B cell (primary cell): ENCODE results near the gene CA5A. TPM values are rescaled to one million over a fixed set of nuclear protein-coding genes. Genes with fewer than 3 reads are reported as not detected.
"Not testable (repeated sequence)": the region's sequence is repeated elsewhere in the genome, so short reads cannot be mapped to it uniquely, and the experiment has no call there.

Source experiments
- ATAC-seq: fragments of 200-7000 bp; cut with Tn5 transposase; one replicate; pipeline ENCODE4 v1.10.0; 2021; ENCODE audit warnings: low read depth, mild to moderate bottlenecking, moderate number of reproducible peaks, moderate library complexity
- CTCF ChIA-PET: fragments of 350-600 bp; sonication (Branson Sonifier 250); formaldehyde crosslinking; loops from one replicate; lab custom pipeline; 2021; ENCODE audit warnings: antibody characterized with exemption, inconsistent platforms; lab: Charles Lee
- POLR2A ChIA-PET: fragments of 350-600 bp; sonication (Branson Sonifier 250); formaldehyde crosslinking; loops from one replicate; lab custom pipeline; 2021; ENCODE audit warnings: antibody characterized with exemption; lab: Charles Lee
- DNase-seq: peaks from one replicate; pipeline ENCODE4 v3.0.0; 2013
- H2AFZ ChIP-seq: 2 replicates; pipeline ENCODE4 v1.6.1; 2012; ENCODE audit warnings: mild to moderate bottlenecking, low read depth, low read length; ENCODE audit not compliant: insufficient read depth, poor library complexity, severe bottlenecking
- H3K27ac ChIP-seq, 2 donors: 1 replicate in 1 of 2; 2 replicates in 1 of 2; pipeline ENCODE4 v1.5.1; 2012 to 2013; ENCODE audit warnings: low read length in 2 of 2, mild to moderate bottlenecking in 2 of 2, moderate library complexity in 1 of 2
- H3K27me3 ChIP-seq, 4 experiments: fragments of 200-600 bp in 1 of 4; sonication (generic) in 1 of 4; replicated peaks in 1 of 4; 1 replicate in 2 of 4; 2 replicates in 2 of 4; pipeline versions ENCODE4 v1.6.1 to v1.7.0; 2013 to 2016; ENCODE audit warnings: low read length in 3 of 4, mild to moderate bottlenecking in 2 of 4, mixed read lengths in 1 of 4, moderate library complexity in 1 of 4; ENCODE audit not compliant: insufficient read depth in 4 of 4, control insufficient read depth in 3 of 4; ENCODE audit errors: control extremely low read depth in 1 of 4
- H3K36me3 ChIP-seq, 2 experiments: replicated peaks in 1 of 2; 1 replicate in 1 of 2; 2 replicates in 1 of 2; pipeline versions ENCODE4 v1.6.1 to v1.7.1; 2013; ENCODE audit warnings: low read length in 1 of 2; ENCODE audit not compliant: insufficient read depth in 2 of 2, control insufficient read depth in 1 of 2; ENCODE audit errors: control extremely low read depth in 1 of 2, extremely low read depth in 1 of 2
- H3K4me1 ChIP-seq, 2 donors: fragments of 200-600 bp in 1 of 2; sonication (generic) in 1 of 2; 1 replicate in 1 of 2; 2 replicates in 1 of 2; pipeline versions ENCODE4 v1.5.1 to v1.6.1; 2013 to 2017; ENCODE audit warnings: low read length in 2 of 2; ENCODE audit not compliant: control insufficient read depth in 2 of 2, insufficient read depth in 2 of 2
- H3K4me2 ChIP-seq: replicated peaks from 2 replicates; pipeline ENCODE3; 2012; ENCODE audit warnings: mild to moderate bottlenecking, low read depth, low read length; ENCODE audit not compliant: poor library complexity, severe bottlenecking
- H3K4me3 ChIP-seq, 5 experiments: fragments of 200-600 bp in 1 of 5; sonication (generic) in 1 of 5; 1 replicate in 3 of 5; 2 replicates in 2 of 5; pipeline versions ENCODE4 v1.5.1 to v1.7.0; 2011 to 2016; ENCODE audit warnings: low read length in 4 of 5, mild to moderate bottlenecking in 4 of 5, low read depth in 2 of 5, control low read depth in 1 of 5, moderate library complexity in 1 of 5; ENCODE audit not compliant: insufficient read depth in 1 of 5; ENCODE audit errors: control extremely low read depth in 1 of 5, extremely low read depth in 1 of 5
- H3K79me2 ChIP-seq: fragments of 200-600 bp; sonication (generic); one replicate; pipeline ENCODE4 v1.6.0; 2016; ENCODE audit warnings: low read length; ENCODE audit not compliant: control insufficient read depth, insufficient read depth
- H3K9ac ChIP-seq: fragments of 200-600 bp; sonication (generic); 2 replicates; pipeline ENCODE4 v1.6.1; 2017; ENCODE audit warnings: mild to moderate bottlenecking, low read length, moderate library complexity
- H3K9me3 ChIP-seq, 3 donors: one replicate each; pipeline versions ENCODE4 v1.6.1 to v1.7.1; 2013; ENCODE audit warnings: low read length in 2 of 3; ENCODE audit not compliant: control insufficient read depth in 2 of 3, insufficient read depth in 1 of 3; ENCODE audit errors: control extremely low read depth in 1 of 3
- H4K20me1 ChIP-seq: 2 replicates; pipeline ENCODE4 v1.6.0; 2012; ENCODE audit warnings: mild to moderate bottlenecking, low read length; ENCODE audit not compliant: insufficient read depth, control insufficient read depth, poor library complexity, severe bottlenecking
- H3K27ac Mint-ChIP-seq: one replicate; pipeline ENCODE4 v1.8.0; 2021; ENCODE audit warnings: mixed read lengths
- H3K27me3 Mint-ChIP-seq: one replicate; pipeline ENCODE4 v1.8.0; 2021; ENCODE audit warnings: mixed read lengths
- H3K4me1 Mint-ChIP-seq: one replicate; pipeline ENCODE4 v1.8.0; 2021; ENCODE audit warnings: mixed read lengths
- H3K4me3 Mint-ChIP-seq: one replicate; pipeline ENCODE4 v1.8.0; 2021; ENCODE audit warnings: mixed read lengths
- H3K9me3 Mint-ChIP-seq: one replicate; pipeline ENCODE4 v1.8.0; 2022; ENCODE audit warnings: mixed read lengths; ENCODE audit not compliant: insufficient read depth
- EZH2 ChIP-seq: IDR thresholded peaks from 2 replicates; pipeline ENCODE4 v1.6.1; 2012; ENCODE audit warnings: borderline replicate concordance, low read depth, mild to moderate bottlenecking, moderate library complexity, low read length; ENCODE audit not compliant: insufficient read depth, poor library complexity, severe bottlenecking
- WGBS: methylation state at CpG from one replicate; pipeline ENCODE4 v1.1.5; 2013; ENCODE audit warnings: missing lambda C conversion rate; ENCODE audit not compliant: insufficient coverage; 5-methylcytosine and 5-hydroxymethylcytosine counted together
- intact Hi-C: fragments of 100-400 bp; cut with micrococcal nuclease; formaldehyde crosslinking; loops from one replicate; pipeline ENCODE4 v1.10.0; 2022
- polyA plus RNA-seq: library from polyadenylated mRNA; depleted of rRNA; stranded (reverse); fragments of >200 nt; gene quantifications from 2 replicates; pipeline ENCODE4 v1.2.3, GENCODE V29; 2012
- total RNA-seq, 2 donors: library from RNA; stranded (reverse); fragments of 120-200 nt in 1 of 2; gene quantifications; 1 replicate in 1 of 2; 2 replicates in 1 of 2; pipeline versions ENCODE4 v1.2.3 to v1.2.4, GENCODE V29; 2013 to 2022
- TF ChIP-seq, protein P1 (sequence below): fragments of 200-600 bp; IDR thresholded peaks from one replicate; pipeline ENCODE4 v1.8.0; 2022; ENCODE audit warnings: antibody characterized with exemption, mild to moderate bottlenecking

The CA5A gene
- total and polyA plus RNA-seq, 2 donors (not counting 1 experiment from before 2014, with no cell fraction given): 0.27 TPM; not detected in 1

DNA sequence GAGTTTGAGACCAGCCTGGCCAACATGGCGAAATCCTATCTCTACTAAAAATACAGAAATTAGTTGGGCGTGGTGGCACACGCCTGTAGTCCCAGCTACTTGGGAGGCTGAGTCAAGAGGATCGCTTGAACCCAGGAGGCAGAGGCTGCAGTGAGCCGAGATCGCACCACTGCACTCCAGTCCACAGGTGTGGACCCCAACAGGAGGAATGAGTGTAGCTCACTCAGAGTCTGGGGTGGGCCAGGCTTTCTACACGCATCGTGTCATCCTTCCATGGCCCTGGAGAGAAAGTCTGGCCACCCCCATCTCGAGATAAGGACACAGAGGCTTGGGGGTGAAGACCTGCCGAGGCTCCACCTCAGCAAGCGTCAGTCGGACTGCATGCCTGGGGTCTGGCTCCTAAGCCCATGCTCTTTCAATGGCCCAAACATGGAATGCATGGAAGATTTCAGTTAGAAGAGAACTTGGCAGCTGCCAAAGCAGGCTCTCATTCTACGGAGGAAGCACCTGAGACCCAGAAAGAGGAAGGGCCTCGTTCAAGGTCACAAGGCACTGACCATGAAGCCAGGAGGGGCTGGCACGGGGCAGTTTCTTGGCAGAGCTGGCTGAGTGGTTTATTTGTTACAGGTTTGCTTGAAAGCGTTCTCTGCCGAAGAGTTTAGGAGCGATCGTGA lies 1.4 kb downstream of the CA5A start:
- H3K4me3 Mint-ChIP-seq, intact Hi-C loops, H3K4me1 Mint-ChIP-seq, H3K36me3 ChIP-seq, H3K79me2 ChIP-seq, H3K27me3 ChIP-seq, H3K9me3 ChIP-seq, POLR2A ChIA-PET, H3K9me3 Mint-ChIP-seq, H3K9ac ChIP-seq, CTCF ChIA-PET, H4K20me1 ChIP-seq, H3K4me1 ChIP-seq, H3K4me3 ChIP-seq, H3K27ac Mint-ChIP-seq, H3K27ac ChIP-seq, H2AFZ ChIP-seq, H3K4me2 ChIP-seq: not testable (repeated sequence)
- DNase-seq: peak; percentile 45
- 72% methylated on average over 15 of the region's 19 CpGs for WGBS
- peaks cover 12% of the 10 kb centered on the region for H3K27me3 Mint-ChIP-seq
- peak; percentile 31 for ATAC-seq

DNA sequence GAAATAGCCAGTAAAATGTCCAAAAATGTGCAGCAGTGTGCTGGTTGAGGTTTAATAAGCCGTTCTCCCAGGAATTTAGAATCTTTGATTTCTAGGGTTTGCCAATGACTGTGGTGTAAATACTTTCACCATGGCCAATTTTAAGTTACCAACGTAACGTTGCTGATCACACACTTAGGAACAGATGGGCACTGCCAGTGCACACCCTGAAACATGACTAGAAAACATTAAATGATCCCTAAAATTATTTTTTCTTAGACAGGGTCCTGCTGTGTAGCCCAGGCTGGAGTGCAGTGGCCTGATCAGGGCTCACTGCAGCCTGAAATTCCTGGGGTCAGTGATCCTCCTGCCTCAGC lies 3.2 kb downstream of the CA5A start:
- WGBS: 83% methylated on average over 1 of the region's 3 CpGs
- ChIA-PET POLR2A (no interaction called here), CTCF (no interaction called here)
- no peak overlapping the region for H3K27ac Mint-ChIP-seq
- DNase-seq: no peak
- peaks cover 5% of the 10 kb centered on the region for H3K4me1 Mint-ChIP-seq
- H3K9me3 Mint-ChIP-seq: no peaks in the 10 kb centered on the region
- peaks cover 0 to 7% of the 10 kb centered on the region in 2 donors for H3K4me1 ChIP-seq
- H3K4me3 Mint-ChIP-seq: no peak overlapping the region
- peaks cover 0 to 2% (median 0%) of the 10 kb centered on the region in 4 experiments for H3K27me3 ChIP-seq
- no peak overlapping the region for H3K9ac ChIP-seq
- peaks cover 5% of the 10 kb centered on the region for H3K27me3 Mint-ChIP-seq
- no peaks in the 10 kb centered on the region for H4K20me1 ChIP-seq
- TF ChIP-seq EZH2: no peak
- TF ChIP-seq, protein P1, sequence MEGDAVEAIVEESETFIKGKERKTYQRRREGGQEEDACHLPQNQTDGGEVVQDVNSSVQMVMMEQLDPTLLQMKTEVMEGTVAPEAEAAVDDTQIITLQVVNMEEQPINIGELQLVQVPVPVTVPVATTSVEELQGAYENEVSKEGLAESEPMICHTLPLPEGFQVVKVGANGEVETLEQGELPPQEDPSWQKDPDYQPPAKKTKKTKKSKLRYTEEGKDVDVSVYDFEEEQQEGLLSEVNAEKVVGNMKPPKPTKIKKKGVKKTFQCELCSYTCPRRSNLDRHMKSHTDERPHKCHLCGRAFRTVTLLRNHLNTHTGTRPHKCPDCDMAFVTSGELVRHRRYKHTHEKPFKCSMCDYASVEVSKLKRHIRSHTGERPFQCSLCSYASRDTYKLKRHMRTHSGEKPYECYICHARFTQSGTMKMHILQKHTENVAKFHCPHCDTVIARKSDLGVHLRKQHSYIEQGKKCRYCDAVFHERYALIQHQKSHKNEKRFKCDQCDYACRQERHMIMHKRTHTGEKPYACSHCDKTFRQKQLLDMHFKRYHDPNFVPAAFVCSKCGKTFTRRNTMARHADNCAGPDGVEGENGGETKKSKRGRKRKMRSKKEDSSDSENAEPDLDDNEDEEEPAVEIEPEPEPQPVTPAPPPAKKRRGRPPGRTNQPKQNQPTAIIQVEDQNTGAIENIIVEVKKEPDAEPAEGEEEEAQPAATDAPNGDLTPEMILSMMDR: no peak
- H3K4me3 ChIP-seq: no peak overlapping the region
- no peaks in the 10 kb centered on the region for H3K79me2 ChIP-seq
- no peak overlapping the region for H2AFZ ChIP-seq
- H3K4me2 ChIP-seq: no peak overlapping the region
- no peak overlapping the region for H3K27ac ChIP-seq
- ATAC-seq: no peak
- H3K9me3 ChIP-seq: peaks cover 0 to 2% (median 0%) of the 10 kb centered on the region in 3 donors
- intact Hi-C loops: no loop called here
- no peaks in the 10 kb centered on the region for H3K36me3 ChIP-seq

DNA sequence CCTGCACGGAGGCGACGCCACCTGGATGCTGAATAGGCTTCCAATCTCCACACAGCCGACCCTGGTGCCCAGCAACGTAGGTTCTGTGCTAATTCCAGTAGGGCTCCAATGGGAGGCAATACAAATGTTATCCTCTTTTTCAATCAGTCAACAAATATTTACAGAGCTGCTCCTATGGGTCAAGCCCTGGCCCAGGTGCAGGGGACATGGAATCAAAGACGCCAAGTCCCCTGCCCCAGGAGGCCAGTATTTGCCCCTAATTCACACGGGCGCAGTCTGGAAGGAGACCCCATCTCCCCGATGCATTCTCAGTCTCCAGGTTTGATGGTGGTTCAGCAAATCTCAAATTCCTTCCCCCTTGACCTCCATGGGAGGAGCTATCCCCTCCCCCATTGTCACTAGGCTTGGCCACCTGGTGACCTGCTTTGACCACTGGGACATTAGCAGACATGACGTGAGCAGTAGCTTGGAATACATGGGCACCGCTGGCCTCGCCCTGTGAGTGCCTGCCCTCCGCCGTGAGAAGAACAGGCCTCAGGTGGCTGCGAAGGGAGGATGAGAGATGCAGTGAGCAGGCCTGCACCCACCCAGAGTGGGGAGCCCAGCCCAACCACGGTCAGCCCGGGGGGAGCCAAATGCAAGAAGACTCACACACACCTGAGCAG lies 3.7 kb downstream of the CA5A start:
- H3K9ac ChIP-seq, H3K36me3 ChIP-seq, H3K79me2 ChIP-seq, POLR2A ChIA-PET, intact Hi-C loops, H3K4me3 ChIP-seq, CTCF ChIA-PET, H4K20me1 ChIP-seq, H3K4me3 Mint-ChIP-seq, H3K27me3 ChIP-seq, H3K4me1 Mint-ChIP-seq, ATAC-seq, H3K4me1 ChIP-seq, H3K4me2 ChIP-seq, H3K27me3 Mint-ChIP-seq, H3K27ac ChIP-seq, DNase-seq, H2AFZ ChIP-seq, H3K9me3 Mint-ChIP-seq, H3K9me3 ChIP-seq, H3K27ac Mint-ChIP-seq: not testable (repeated sequence)
- WGBS: 96% methylated on average over 8 of the region's 17 CpGs
